Measurements from ENCODE around the gene NPIPA1. TPM values are rescaled to one million over a fixed set of nuclear protein-coding genes. Genes with fewer than 3 reads are reported as not detected.

NPIPA1 gene
- total and polyA plus RNA-seq, 11 donors: 24.7 to 65.3 (median 40.7) TPM

- Histone ChIP-seq H3K9me3 (no peaks in the 10 kb centered on the region), H3K27me3 (no peaks in the 10 kb centered on the region), H3K36me3 (no peaks in the 10 kb centered on the region), H3K27ac (no peak overlapping the region), H3K4me3 (no peak overlapping the region), H3K4me1 (peaks cover 0 to 12% (median 2%) of the 10 kb centered on the region in 12 donors)
- ATAC-seq: peak in 1 of 4 donors; percentile 4
- intact Hi-C loops (cut with DNase I): loop anchor here in 1 of 10 donors (10.0 kb wide), 1 partner anchor 77 kb away; no protein-coding TSS in a partner anchor
- 93 to 95% (median 94%) methylated on average over 28 of the region's 28 CpGs for WGBS, 4 donors
- DNase-seq: peak in 1 of 5 donors; percentile 63
- TF ChIP-seq, protein P1, sequence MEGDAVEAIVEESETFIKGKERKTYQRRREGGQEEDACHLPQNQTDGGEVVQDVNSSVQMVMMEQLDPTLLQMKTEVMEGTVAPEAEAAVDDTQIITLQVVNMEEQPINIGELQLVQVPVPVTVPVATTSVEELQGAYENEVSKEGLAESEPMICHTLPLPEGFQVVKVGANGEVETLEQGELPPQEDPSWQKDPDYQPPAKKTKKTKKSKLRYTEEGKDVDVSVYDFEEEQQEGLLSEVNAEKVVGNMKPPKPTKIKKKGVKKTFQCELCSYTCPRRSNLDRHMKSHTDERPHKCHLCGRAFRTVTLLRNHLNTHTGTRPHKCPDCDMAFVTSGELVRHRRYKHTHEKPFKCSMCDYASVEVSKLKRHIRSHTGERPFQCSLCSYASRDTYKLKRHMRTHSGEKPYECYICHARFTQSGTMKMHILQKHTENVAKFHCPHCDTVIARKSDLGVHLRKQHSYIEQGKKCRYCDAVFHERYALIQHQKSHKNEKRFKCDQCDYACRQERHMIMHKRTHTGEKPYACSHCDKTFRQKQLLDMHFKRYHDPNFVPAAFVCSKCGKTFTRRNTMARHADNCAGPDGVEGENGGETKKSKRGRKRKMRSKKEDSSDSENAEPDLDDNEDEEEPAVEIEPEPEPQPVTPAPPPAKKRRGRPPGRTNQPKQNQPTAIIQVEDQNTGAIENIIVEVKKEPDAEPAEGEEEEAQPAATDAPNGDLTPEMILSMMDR (IDR thresholded peaks at IDR 0.05): no peak
- no peak for TF ChIP-seq POLR2A (IDR thresholded peaks at IDR 0.05)
Observed at GRCh38 chr16:14957576-14958322, 20.5 kb downstream of the NPIPA1 start.

- intact Hi-C loops (cut with DNase I): loop anchor here in 1 of 10 donors (10.0 kb wide), 1 partner anchor 77 kb away; no protein-coding TSS in a partner anchor
- ATAC-seq: no peak
- H3K4me1 ChIP-seq: peaks cover 0 to 12% (median 2%) of the 10 kb centered on the region in 12 donors
Observed at GRCh38 chr16:14958323-14958600, 21.0 kb downstream of the NPIPA1 start.

DNA sequence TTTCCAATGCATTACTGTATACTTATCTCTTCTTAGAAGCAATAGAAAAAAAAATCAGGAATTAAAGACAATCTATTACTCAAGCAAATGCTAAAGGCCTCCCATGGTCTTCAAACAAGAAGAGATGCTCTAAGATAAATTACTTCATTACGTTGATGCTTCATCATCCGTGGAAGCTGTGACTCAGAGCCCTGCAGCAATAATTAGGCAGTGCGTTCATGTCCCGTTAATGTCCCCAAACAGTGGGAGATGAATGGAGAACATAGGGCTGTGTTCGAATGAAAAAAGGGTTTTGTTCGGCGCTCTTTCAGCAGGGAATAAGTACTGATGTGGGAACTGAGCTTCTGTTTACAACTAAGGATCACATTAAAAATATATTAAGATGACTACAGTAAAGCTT, 21.7 kb downstream of the NPIPA1 start:
- DNase-seq (no peak), ATAC-seq (no peak)
- H3K27me3 ChIP-seq: no peaks in the 10 kb centered on the region
- no peak overlapping the region for H3K27ac ChIP-seq
- 83 to 90% (median 87%) methylated on average over 7 of the region's 7 CpGs for WGBS, 4 donors
- H3K4me3 ChIP-seq: no peak overlapping the region
- no peaks in the 10 kb centered on the region for H3K36me3 ChIP-seq
- TF ChIP-seq POLR2A (IDR thresholded peaks at IDR 0.05): no peak
- intact Hi-C loops (cut with DNase I): loop anchor here in 1 of 10 donors (10.0 kb wide), 1 partner anchor 76 kb away; no protein-coding TSS in a partner anchor
- H3K4me1 ChIP-seq: peaks cover 0 to 12% (median 2%) of the 10 kb centered on the region in 12 donors
- H3K9me3 ChIP-seq: peaks cover 0 to 10% (median 0%) of the 10 kb centered on the region in 12 donors

More at GRCh38 chr16:14958323-14958600, 21.0 kb downstream of the NPIPA1 start:
- TF ChIP-seq, protein P1 (IDR thresholded peaks at IDR 0.05): no peak
- TF ChIP-seq POLR2A (IDR thresholded peaks at IDR 0.05): no peak
- WGBS, 4 donors: 84 to 95% (median 91%) methylated on average over 4 of the region's 4 CpGs
- no peaks in the 10 kb centered on the region for H3K27me3 ChIP-seq
- DNase-seq: no peak
- peaks cover 0 to 3% (median 0%) of the 10 kb centered on the region in 12 donors for H3K9me3 ChIP-seq
- H3K36me3 ChIP-seq: no peaks in the 10 kb centered on the region
- H3K4me3 ChIP-seq: no peak overlapping the region
- H3K27ac ChIP-seq: no peak overlapping the region

GRCh38 chr16:14961405-14962186, 24.4 kb downstream of the NPIPA1 start:
- H3K27me3 ChIP-seq: no peaks in the 10 kb centered on the region
- DNase-seq: no peak
- peaks cover 0 to 11% (median 0%) of the 10 kb centered on the region in 12 donors for H3K9me3 ChIP-seq
- no peaks in the 10 kb centered on the region for H3K36me3 ChIP-seq
- no peaks in the 10 kb centered on the region for H3K4me1 ChIP-seq
- 89 to 94% (median 93%) methylated on average over 11 of the region's 11 CpGs for WGBS, 4 donors
- no peak overlapping the region for H3K27ac ChIP-seq
- intact Hi-C loops (cut with DNase I): no loop called here
- no peak overlapping the region for H3K4me3 ChIP-seq
- TF ChIP-seq, protein P1 (IDR thresholded peaks at IDR 0.05): no peak
- no peak for TF ChIP-seq POLR2A (IDR thresholded peaks at IDR 0.05)
- no peak for ATAC-seq

Measured in heart left ventricle (tissue), 16 donors.